Head of caudate nucleus (tissue), 42 donors: Measurements from ENCODE around the gene BPHL.
"Not testable (repeated sequence)": the region's sequence is repeated elsewhere in the genome, so short reads cannot be mapped to it uniquely, and the experiment has no call there.

ENCODE experiments used
- DNase-seq, 42 donors: peaks; one replicate each; pipeline versions ENCODE4 v3.0.0 to v3.0.0-alpha.2; 2020 to 2021; ENCODE audit warnings: mixed read lengths in 7 of 42
- intact Hi-C: fragments of 100-400 bp; cut with DNase I; formaldehyde crosslinking; loops from one replicate; pipeline ENCODE4 v1.15.0; 2022

Gene BPHL

DNA sequence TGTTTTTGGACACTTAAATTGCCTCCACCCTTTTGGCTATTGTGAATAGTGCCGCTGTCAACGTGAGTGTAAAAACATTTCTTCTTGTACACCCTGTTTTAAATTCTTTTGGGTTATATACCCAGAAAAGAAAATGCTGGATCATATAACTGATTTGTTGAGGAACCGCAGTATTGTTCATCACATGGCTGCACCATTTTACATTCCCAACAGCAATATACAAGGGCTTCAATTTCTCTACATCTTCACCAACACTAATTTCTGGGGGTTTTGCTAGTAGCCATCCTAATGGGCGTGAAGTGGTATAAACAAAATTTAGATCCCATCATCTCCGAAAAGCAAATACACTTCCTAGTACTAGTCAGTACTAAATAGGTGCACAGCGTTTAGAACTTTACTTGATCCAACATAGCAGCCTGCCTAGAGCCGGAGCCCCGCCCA, 579 bp upstream of the BPHL start:
- no peak for DNase-seq
- intact Hi-C loops = loop anchor here (5.0 kb wide), 1 partner anchor 46 kb away; no protein-coding TSS in a partner anchor

DNA sequence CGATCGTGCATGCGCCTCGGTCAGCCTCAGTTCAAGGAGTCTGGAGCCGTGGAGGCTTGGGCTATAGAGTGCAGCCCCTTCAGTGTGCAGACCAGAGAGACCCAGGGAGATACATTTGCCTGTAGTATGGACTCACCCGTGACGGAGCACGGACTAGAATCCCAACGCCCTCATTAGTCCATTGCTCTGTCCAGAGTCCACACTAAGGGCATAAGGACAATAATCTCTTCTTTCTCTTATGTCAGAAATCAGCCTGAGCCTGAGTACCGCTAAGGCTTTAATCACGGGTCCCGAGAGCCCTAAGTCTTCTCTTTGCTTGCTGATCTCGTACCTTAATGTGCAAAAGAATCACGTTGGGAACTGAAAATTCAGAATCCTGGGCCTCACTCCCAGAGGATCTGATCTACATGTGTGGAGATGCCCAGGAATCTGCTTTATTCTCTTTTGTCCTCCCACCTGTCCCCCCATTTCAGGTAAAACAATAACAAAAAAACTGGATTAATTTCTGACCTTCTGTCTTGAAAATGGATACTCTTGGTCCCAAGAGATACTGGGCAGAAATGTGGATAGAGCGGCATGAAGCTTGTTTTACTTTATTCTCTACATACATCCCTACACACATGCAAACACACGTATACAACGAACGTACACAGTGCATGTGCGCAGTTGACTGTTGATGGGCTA, 671 bp downstream of the BPHL start:
- peak in 5 of 42 donors; percentile 13 to 25 (median 19) for DNase-seq

DNA sequence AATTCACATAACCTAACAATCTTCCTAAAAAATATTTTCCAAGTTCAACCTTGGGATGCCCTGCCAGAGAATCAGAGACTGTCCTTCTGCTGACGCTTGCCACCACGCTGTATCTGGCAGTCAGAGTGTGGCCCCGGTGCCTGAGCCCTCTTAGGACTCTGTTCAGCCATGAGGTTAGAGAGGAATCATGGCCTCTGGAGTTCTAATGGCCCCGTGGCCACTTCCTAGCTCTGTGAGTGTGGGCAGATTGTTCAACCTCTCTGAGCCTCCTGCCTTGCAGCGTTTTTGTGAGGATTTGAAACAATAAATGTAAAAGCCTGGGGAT, 2.2 kb downstream of the BPHL start:
- intact Hi-C loops = no loop called here

More for the DNA sequence above, 671 bp downstream of the BPHL start:
- intact Hi-C loops = loop anchor here (5.0 kb wide), 1 partner anchor 47 kb away; no protein-coding TSS in a partner anchor

DNA sequence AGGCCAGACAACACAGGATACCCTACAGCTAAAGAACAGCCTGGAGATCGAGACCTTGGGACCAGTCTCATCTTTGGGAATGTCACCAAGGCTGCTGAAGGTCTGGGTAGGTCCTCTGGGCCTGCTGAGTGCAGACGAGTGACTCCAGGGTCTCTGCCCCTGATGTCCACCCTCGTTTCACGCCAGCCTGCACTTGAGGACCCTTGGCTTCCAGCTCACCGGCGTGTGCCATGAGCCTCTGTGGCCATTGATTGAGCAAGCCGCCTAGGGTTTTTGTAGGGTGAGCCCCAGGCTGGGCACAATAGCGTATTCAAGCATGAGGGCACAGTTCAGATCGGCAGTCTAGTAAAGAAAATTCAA, 4.3 kb downstream of the BPHL start:
- intact Hi-C loops = no loop called here
- peak in 1 of 42 donors; percentile 17 for DNase-seq

More for the DNA sequence above, 2.2 kb downstream of the BPHL start:
- no peak for DNase-seq

DNA sequence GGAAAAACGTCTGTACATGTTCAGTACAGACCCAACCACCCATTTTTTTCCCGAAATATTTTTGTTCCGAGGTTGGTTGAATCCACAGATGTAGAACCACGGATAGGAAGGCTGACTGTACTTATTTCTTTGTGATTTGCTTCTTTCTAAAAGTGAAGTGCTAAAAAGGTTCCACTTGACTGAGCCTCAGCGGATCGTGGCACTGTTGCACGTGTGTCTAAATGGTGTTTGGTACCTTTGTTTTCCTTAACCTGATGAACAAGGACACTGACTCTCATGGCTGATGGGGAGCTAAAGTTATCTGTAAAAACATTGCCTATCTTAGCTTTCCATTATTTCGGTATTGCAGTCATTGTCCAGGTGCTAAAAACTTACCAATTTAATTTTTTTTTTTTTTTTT, 6.2 kb downstream of the BPHL start:
- intact Hi-C loops = no loop called here
- no peak for DNase-seq

DNA sequence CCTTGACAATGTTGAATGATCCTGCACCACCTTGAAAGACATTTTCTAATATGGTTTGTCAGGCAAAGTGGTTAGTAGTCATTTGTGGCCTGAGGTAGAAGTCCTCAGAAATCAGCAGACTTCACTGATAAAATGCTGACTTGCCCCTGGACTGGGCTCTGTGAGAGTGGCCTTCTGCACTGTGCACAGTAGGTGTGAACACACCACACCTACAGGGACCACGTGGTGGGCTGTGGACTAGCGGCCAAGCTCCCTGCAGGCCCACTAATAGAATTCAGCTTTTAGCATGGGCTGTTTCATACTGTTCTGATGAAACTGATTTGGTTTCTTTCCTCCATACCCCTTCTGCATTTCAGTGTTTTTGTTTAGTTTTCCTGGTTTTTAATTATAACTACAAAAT, 7.3 kb downstream of the BPHL start:
- no peak for DNase-seq
- intact Hi-C loops = loop anchor here (2.0 kb wide), 1 partner anchor 125 kb away; no protein-coding TSS in a partner anchor

DNA sequence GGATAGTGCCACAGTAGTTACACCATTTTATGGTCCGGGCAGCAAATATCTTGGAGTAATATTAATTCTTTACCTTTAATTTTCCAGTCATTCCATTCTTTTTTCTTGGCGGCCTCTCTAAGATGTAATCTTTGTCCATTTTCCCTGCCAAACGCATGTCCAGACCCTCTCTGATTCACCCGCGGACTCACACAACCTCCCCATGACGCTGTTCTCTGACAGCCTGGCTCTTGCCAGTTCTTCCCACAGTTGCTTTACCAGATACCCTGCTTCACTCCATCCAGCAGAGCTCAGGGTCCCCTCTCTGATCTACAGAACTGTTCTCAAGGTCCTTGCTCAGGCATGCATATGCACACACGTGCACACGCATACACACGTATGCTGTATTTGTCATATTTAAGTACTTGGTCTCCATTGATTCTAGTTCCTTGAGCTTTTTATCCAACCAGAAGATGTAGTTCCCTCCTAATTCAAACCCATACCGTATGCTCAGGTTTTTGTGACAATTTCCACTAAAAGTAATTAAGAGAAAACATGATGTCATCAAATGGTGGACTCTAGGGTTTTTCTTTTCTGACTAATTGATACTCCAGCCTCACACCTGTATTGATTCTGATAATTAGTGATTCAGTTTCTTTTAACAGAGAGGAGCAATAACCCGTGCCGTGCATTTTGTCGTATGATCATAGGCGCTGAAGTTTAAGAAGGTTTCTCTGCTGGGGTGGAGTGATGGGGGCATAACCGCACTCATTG, 10.0 kb downstream of the BPHL start:
- no peak for DNase-seq
- intact Hi-C loops = no loop called here

DNA sequence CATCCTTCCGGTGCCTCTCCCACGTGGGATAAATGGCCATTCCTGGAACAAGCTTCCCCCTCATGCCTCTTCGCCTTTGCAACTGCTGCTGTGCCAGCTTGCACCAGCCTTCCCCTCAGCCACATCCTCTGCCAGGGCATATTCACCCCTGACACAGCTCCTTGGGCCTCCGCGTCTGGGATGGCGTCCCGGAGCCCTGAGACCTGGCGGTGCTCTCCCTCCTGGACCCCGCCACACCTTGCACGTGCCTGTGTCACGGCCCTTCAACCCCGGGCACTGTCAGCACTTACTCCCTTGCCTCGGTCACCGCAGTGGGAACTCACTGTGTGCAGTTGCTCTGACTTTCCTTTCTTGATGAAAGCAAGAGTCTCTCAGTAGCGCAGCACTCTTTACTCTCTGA, 13.2 kb downstream of the BPHL start:
- intact Hi-C loops = no loop called here

DNA sequence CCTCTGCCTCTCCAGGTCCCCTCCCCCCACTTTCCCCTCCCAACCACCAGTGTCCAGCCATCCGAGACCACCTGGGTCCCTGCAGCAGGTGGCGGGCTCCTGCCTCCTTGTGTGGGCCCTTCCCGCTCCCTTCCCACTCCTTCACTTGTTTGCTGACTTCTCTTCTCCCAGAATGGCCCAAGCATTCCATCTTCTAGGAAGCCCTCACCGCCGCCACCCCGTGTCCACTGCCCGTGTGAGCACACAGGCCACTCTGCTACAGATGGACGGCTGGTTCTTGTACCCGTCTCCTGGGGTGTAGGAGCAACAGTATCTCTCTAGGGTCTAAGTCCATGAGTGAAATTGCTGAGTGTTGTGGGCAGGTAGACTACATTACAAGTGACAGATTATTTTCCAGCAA, 15.0 kb downstream of the BPHL start:
- intact Hi-C loops = no loop called here
- DNase-seq = no peak

More for the DNA sequence above, 13.2 kb downstream of the BPHL start:
- DNase-seq = no peak

DNA sequence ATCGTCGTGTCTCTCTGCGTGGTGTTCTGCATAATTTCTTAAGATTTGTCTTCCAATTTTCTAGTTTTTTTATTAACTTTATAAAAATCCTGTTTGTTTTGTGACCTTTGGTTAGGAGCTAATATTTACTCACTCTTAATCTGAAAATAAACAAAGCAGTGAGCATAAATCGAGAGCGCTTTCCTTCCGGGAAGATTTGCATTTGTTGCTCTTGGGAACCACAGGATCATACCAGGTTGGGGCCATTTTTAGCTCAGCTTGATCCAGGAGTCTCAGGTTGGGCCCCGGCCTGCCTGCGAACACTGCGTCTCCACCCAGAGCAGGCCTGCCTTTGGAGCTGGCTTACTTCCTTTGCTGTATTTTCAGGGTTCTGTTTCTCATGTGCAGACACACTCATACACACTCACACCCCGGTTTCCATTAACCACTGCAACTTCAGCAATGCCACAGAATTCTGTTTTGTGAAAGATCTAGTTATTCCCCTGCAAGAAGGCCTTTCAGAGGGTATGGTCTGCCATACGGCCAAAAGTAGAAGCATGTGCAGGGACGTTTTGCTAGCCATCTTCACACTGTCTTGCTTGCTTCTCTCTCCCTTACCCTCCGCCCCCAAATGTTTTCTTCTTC, 17.3 kb downstream of the BPHL start:
- DNase-seq = no peak
- intact Hi-C loops = no loop called here

DNA sequence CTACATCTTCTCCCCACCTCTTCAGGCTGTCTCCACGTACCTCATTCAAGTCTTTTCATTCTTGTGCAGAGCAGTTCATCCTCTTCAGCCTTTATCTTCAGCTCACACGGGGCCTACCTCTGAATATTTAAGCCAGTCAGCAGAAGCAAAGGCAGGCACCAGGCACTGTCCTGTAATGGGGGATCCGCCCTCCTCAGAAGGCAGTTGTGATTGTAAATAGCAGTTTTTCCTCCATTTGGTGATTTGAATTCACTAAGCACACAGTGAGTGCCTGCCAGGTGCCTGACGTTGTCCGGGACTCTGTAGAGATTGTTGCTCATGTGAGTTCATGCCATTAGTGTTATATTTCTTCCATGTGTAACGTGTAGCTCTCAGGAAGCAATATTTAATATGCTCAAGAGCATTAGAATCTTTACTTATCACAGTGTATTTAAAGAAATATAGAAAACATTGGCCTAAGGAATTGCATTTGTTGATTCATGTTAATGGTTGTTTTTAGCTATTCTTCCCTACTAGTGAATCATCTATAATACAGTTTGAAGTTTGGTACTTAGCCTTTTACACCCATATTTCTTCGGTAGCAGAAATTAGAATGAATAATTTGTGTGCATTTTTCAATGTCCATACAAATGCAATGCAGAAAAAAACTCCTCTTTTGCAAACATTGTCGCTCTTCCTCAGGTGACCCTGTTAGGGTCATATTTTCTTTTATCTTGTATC, 17.9 kb downstream of the BPHL start:
- intact Hi-C loops = no loop called here
- no peak for DNase-seq

DNA sequence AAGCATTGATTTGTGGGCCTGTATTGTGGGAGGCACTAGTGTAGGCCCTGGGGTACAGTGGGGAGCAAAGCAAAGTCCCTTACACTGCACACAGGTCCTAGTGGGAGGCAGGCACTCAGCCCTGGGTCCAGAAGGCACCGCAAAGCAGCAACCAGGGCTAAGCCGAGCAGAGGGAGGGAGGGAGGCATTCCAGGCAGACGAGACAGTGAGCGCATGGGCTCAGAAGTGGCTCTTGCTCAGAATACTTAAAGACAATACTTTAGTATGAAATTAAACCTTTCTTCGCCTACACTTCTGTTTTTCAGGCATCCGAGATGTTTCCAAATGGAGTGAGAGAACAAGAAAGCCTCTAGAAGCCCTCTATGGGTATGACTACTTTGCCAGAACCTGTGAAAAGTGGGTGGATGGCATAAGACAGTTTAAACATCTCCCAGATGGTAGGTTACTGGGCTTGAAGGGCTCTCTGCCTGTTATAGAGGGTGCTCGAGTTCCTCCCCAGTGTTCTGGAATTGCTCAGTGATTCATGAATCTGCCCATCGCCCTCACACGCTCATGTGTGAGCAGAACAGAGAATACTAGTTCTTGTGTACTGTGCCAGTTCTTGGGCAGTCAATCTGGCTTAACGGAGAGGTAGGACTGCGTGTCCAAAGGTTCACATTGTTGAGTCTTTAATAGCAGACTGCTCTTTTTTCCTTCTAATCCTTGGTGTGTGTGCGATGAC, 18.7 kb downstream of the BPHL start:
- DNase-seq = peak in 1 of 42 donors; percentile 39
- intact Hi-C loops = no loop called here

DNA sequence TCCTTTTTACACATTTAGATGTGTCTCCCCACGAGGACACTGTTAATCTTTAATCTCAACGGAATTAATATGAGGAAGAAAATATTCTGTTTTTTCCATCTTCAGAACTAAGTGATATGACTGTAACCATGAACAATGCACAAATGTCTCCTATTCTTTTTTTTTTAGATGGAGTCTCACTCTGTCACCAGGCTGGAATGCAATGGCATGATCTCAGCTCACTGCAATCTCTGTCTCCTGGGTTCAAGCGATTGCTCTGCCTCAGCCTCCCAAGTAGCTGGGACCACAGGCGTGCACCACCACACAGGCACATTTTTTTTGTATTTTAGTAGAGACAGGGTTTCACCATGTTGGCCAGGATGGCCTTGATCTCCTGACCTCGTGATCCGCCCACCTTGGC, 19.4 kb downstream of the BPHL start:
- intact Hi-C loops, DNase-seq: not testable (repeated sequence)

DNA sequence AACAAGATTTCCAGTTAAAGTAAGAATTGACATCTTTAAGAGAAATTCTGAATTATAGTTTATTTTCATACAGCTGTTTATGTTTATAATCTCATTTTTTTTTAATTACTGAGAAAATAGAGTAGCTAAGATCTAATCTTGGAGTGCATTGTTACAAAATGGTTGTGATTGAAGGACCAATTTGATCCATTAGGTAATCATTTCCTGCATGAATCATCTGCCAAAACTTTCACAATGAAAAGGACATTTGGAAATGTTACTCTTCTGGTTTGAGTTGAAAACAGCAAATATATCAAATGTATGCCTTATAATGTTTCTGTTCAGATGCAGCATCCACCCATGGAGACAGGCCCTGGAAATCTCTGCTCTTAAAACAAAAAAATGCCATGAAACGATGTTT, 19.8 kb downstream of the BPHL start:
- DNase-seq = no peak
- intact Hi-C loops = no loop called here

DNA sequence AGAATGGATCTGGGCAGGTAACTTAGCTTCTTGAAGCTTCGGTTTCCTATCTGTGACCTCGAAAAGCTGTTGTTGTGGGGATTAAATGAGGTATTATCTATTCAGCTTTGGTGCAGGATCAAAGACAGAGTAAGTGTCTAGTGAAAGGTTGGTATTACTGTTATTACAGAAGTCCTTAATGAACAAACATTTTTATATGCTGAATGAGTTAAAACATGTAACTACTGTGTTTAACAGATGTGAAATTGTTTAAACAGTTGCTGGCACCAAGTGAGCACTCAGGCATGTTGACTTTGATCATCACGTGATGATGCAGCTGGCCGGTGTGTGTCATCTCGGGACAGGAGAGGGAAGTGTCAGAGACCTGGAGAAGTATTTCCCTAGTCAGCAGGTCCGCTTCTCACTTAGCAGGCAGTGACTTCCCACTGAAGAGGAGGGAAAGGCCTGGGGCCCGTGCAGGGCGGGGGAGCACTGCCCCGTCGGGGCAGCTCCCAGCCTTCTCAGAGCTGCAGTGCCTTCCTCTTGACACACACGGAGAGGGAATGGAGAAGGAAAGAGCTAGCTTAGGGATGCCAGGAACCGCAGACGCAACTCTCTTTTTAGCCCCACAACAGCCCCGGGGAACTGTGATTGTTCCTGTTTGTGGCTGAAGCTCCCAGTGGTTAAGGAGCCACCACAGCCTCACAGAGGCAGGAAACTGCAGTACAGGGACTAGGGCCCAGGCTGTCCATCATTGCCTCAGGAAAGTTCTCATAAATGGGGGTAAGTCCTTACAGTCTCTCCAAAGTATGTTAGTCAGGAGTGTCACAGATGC, 20.8 kb downstream of the BPHL start:
- intact Hi-C loops = no loop called here
- peak in 22 of 42 donors; percentile 21 to 53 (median 31) for DNase-seq

DNA sequence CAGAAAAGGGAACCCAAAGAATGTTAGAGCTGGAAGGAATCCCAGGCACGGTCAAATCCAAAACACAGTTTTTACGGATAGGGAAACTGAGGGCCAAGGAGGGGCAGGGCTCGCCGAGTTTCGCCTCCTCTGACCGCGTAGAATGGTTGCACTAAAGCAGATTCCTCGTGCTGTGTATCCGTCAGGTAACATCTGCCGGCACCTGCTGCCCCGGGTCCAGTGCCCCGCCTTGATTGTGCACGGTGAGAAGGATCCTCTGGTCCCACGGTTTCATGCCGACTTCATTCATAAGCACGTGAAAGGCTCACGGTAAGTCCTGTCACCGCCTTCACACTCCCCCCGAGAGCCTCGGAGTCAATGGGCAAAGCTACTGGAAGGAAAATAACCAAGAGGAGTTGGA, 21.7 kb downstream of the BPHL start:
- intact Hi-C loops = no loop called here
- no peak for DNase-seq

DNA sequence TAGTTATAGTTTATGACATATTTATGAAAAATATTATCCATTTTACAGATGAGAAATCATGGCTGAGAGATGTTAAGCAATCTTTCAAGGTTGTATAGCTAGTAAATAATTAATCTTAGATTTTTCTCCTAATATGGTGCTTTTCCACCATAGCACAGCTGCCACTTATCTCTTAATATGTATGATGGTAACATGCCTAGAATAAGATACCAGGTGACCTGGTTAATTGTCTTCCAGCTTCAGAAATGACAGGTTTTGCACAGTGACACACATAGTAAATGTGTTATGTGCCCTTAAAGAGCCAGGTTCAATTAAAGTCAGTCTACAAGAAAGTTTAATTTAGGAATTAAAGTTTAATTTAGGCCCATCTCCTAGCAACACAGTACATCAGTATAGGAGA, 24.0 kb downstream of the BPHL start:
- no peak for DNase-seq
- intact Hi-C loops = no loop called here

DNA sequence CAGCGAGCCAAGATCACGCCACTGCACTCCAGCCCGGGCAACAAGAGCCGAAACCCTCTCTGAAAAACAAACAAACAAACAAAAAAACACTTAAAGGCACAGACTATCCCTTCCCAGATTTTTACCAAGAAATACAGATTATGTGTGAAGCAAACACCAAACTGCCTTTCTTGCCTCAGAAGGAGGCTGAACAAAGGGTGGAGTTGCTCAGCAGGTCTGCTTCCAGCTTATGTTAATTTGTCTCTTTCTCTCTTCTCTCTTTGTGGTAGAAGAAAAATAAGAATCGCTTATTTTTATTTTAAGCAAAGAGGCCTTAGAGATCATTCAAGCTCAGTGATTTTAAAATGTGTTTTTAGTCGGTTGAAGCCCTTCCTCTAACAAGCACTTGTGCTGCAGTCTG, 24.6 kb downstream of the BPHL start:
- DNase-seq = no peak
- intact Hi-C loops = no loop called here
